K562 (cell line): ENCODE data around the gene EHD3. TPM values are rescaled to one million over a fixed set of nuclear protein-coding genes. Genes with fewer than 3 reads are reported as not detected.

Experiments
- HNRNPLL ChIP-seq: fragments of 200-400 bp; formaldehyde crosslinking; IDR thresholded peaks from 2 replicates; pipeline ENCODE4 v1.6.1; 2017; ENCODE audit warnings: low read length, low read depth, mild to moderate bottlenecking; ENCODE audit not compliant: poor library complexity, severe bottlenecking
- LARP7 ChIP-seq: fragments of 450-650 bp; IDR thresholded peaks from 2 replicates; pipeline ENCODE4 v1.6.1; 2016
- POU5F1 ChIP-seq: fragments of 150-350 bp; IDR thresholded peaks from 2 replicates; pipeline ENCODE4 v1.6.1; 2014; ENCODE audit warnings: borderline replicate concordance, low read length, low read depth, mild to moderate bottlenecking; ENCODE audit not compliant: partially characterized antibody
- ZNF263 ChIP-seq: sonication (generic); formaldehyde crosslinking; IDR thresholded peaks from 2 replicates; pipeline ENCODE4 v1.8.0; 2022; ENCODE audit warnings: mild to moderate bottlenecking, missing genetic modification reagents, borderline replicate concordance
- polyA plus RNA-seq, 8 experiments: library from polyadenylated mRNA; depleted of rRNA in 4 of 8; stranded (reverse) in 5 of 8; unstranded in 3 of 8; fragments of >200 nt; fragmentation: Nextera tagmentation in 2 of 8; fragmentation: Illumina TruSeq in 1 of 8; extraction: Ambion mirVana in 2 of 8; extraction: Trizol in 1 of 8; gene quantifications; 2 replicates each; pipeline versions ENCODE4 v1.2.1 to v1.2.3, GENCODE V29; 2011 to 2014; ENCODE audit warnings: inconsistent platforms in 1 of 8, missing spikeins in 1 of 8
- total RNA-seq, 7 experiments: library from RNA; depleted of rRNA in 6 of 7; stranded (reverse); fragments of >200 nt in 6 of 7; fragmentation: Illumina TruSeq in 2 of 7; extraction: Trizol in 2 of 7; gene quantifications; 2 replicates each; pipeline versions ENCODE4 v1.2.1 to v1.2.3, GENCODE V29; 2011 to 2021; ENCODE audit warnings: low replicate concordance in 1 of 7
- TF ChIP-seq, protein P1 (sequence below): fragments of 250-450 bp; sonication (Bioruptor Pico); IDR thresholded peaks from 2 replicates; pipeline ENCODE4 v1.8.0; 2022; ENCODE audit warnings: inconsistent platforms
- TF ChIP-seq, protein P2 (sequence below): fragments of 450-650 bp; IDR thresholded peaks from one replicate; pipeline ENCODE4 v1.6.1; 2018; ENCODE audit warnings: mild to moderate bottlenecking, moderate library complexity; ENCODE audit not compliant: partially characterized antibody
- TF ChIP-seq, protein P3 (sequence below): sonication (generic); formaldehyde crosslinking; IDR thresholded peaks from 2 replicates; pipeline ENCODE4 v1.8.0; 2022; ENCODE audit warnings: missing genetic modification reagents, mild to moderate bottlenecking, borderline replicate concordance

Gene EHD3
- total and polyA plus RNA-seq, 9 of the 15 experiments (the other 6 are each of a cell fraction or from before 2014, with no cell fraction given): under 0.01 to 0.04 (median 0.03) TPM; not detected in 3

DNA sequence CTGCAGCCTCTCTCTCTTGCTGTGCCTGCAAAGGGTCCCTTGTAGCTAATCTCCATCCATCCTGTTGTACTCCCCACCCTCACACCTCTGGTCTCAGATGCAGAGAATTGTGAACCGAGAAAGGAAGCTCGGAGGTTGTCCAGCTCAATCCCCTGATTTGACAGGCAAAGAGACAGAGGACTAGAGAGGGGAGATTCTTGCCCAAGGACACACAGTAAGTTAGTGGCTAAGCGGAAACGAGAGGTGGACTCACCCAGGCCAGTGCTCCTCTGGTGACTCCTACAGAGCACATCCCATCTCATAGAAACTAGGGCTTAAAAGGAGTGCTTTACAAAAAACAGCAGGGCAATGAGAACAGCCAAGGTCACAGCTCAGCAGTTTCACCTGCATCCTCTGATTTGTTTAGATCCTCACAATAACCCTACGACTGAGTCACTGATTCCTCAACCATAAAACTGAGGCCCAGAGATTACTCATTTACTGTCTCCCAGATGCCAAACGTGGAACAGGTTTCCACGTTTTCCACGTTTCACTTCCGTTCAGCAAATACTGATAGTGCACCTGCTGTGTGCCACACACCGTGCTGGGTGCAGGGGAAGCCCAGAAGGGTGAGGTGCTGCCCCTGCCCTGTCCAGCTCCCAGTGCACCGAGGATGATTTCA is 22.1 kb downstream of the EHD3 start (continued):
- TF ChIP-seq, protein P1, sequence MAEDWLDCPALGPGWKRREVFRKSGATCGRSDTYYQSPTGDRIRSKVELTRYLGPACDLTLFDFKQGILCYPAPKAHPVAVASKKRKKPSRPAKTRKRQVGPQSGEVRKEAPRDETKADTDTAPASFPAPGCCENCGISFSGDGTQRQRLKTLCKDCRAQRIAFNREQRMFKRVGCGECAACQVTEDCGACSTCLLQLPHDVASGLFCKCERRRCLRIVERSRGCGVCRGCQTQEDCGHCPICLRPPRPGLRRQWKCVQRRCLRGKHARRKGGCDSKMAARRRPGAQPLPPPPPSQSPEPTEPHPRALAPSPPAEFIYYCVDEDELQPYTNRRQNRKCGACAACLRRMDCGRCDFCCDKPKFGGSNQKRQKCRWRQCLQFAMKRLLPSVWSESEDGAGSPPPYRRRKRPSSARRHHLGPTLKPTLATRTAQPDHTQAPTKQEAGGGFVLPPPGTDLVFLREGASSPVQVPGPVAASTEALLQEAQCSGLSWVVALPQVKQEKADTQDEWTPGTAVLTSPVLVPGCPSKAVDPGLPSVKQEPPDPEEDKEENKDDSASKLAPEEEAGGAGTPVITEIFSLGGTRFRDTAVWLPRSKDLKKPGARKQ: no peak
- TF ChIP-seq POU5F1: no peak
- TF ChIP-seq ZNF263 (CRISPR knock-in tag): no peak
- TF ChIP-seq LARP7: no peak
- TF ChIP-seq, protein P2, sequence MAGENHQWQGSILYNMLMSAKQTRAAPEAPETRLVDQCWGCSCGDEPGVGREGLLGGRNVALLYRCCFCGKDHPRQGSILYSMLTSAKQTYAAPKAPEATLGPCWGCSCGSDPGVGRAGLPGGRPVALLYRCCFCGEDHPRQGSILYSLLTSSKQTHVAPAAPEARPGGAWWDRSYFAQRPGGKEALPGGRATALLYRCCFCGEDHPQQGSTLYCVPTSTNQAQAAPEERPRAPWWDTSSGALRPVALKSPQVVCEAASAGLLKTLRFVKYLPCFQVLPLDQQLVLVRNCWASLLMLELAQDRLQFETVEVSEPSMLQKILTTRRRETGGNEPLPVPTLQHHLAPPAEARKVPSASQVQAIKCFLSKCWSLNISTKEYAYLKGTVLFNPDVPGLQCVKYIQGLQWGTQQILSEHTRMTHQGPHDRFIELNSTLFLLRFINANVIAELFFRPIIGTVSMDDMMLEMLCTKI: no peak
- TF ChIP-seq HNRNPLL: no peak
- TF ChIP-seq, protein P3, sequence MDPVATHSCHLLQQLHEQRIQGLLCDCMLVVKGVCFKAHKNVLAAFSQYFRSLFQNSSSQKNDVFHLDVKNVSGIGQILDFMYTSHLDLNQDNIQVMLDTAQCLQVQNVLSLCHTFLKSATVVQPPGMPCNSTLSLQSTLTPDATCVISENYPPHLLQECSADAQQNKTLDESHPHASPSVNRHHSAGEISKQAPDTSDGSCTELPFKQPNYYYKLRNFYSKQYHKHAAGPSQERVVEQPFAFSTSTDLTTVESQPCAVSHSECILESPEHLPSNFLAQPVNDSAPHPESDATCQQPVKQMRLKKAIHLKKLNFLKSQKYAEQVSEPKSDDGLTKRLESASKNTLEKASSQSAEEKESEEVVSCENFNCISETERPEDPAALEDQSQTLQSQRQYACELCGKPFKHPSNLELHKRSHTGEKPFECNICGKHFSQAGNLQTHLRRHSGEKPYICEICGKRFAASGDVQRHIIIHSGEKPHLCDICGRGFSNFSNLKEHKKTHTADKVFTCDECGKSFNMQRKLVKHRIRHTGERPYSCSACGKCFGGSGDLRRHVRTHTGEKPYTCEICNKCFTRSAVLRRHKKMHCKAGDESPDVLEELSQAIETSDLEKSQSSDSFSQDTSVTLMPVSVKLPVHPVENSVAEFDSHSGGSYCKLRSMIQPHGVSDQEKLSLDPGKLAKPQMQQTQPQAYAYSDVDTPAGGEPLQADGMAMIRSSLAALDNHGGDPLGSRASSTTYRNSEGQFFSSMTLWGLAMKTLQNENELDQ (CRISPR knock-in tag): no peak
- TF ChIP-seq, all 486 proteins: peak for 0
